Adipocyte (in vitro differentiated cells): Measurements from ENCODE around the gene RAB5A.
"Not testable (repeated sequence)": the region's sequence is repeated elsewhere in the genome, so short reads cannot be mapped to it uniquely, and the experiment has no call there.

Experiments used
- DNase-seq: peaks from one replicate; pipeline ENCODE4 v3.0.0-alpha.2; 2015; ENCODE audit warnings: low read depth
- H3K27me3 ChIP-seq: replicated peaks from 2 replicates; pipeline ENCODE4 v1.7.0; 2013; ENCODE audit warnings: mild to moderate bottlenecking, low read length, moderate library complexity; ENCODE audit not compliant: control insufficient read depth, insufficient read depth
- H3K36me3 ChIP-seq: 2 replicates; pipeline ENCODE4 v1.7.0; 2013; ENCODE audit warnings: low read length, mild to moderate bottlenecking, moderate library complexity; ENCODE audit not compliant: control insufficient read depth, insufficient read depth, severe bottlenecking
- H3K4me1 ChIP-seq: 2 replicates; pipeline ENCODE4 v1.7.0; 2013; ENCODE audit warnings: mild to moderate bottlenecking, low read length, moderate library complexity; ENCODE audit not compliant: control insufficient read depth, insufficient read depth
- H3K4me3 ChIP-seq: 2 replicates; pipeline ENCODE4 v1.7.0; 2013; ENCODE audit warnings: mild to moderate bottlenecking, low read length, moderate library complexity
- H3K9ac ChIP-seq: 2 replicates; pipeline ENCODE4 v1.7.0; 2013; ENCODE audit warnings: mild to moderate bottlenecking, low read length, moderate library complexity
- H3K9me3 ChIP-seq: 2 replicates; pipeline ENCODE4 v1.7.0; 2013; ENCODE audit warnings: mild to moderate bottlenecking, low read length, moderate library complexity; ENCODE audit not compliant: control insufficient read depth

RAB5A gene

DNA sequence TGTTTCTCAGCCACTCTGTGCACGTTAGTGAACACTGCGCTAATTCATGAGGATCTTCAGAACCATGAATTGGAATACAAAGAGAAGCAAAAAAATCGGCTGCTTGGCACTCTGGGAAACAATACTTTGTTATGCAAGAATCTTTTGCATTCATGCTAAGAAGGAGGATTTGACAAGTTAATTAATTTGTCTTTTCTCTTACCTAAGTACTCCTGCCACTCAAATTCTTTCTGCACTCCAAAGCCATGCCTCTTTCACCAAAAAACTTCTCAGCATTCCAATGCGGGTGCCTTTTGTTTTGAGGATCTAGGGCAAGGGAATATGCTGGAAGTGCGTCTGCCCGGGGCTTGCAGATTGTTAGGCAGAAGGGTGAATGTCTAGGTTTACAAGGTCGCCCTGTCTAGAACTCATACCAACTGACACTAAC lies 82.0 kb downstream of the RAB5A start:
- Histone ChIP-seq H3K9me3 (no peaks in the 10 kb centered on the region), H3K36me3 (no peaks in the 10 kb centered on the region)
- no peak for DNase-seq

GRCh38 chr3:20031939-20032338 lies 85.0 kb downstream of the RAB5A start:
- not testable (repeated sequence) for H3K27me3 ChIP-seq, H3K9ac ChIP-seq, H3K4me3 ChIP-seq, H3K36me3 ChIP-seq, H3K9me3 ChIP-seq, DNase-seq, H3K4me1 ChIP-seq

More for the DNA sequence above, 82.0 kb downstream of the RAB5A start:
- Histone ChIP-seq H3K27me3 (no peaks in the 10 kb centered on the region), H3K9ac (no peak overlapping the region), H3K4me1 (peaks cover 2% of the 10 kb centered on the region), H3K4me3 (no peak overlapping the region)
